ENCODE measurements around the gene EZR. TPM values are rescaled to one million over a fixed set of nuclear protein-coding genes. Genes with fewer than 3 reads are reported as not detected.

Gene EZR
- total and polyA plus RNA-seq, 9 of the 15 experiments (the other 6 are each of a cell fraction or from before 2014, with no cell fraction given), result 36.5 to 162 (median 104) TPM

GRCh38 chr6:158762787-158763433 lies 56.3 kb downstream of the EZR start (continued):
- no peak for TF ChIP-seq ZNF584 (CRISPR knock-in tag; IDR thresholded peaks at IDR 0.05; ENCODE audit: low read depth)
- peak; percentile 97 for TF ChIP-seq TEAD4 (IDR thresholded peaks at IDR 0.05; ENCODE audit: low read length)
- no peak for TF ChIP-seq TEAD4 (CRISPR knock-in tag; IDR thresholded peaks at IDR 0.05; ENCODE audit: borderline replicate concordance)
- no peak for TF ChIP-seq MAFG (tag; conservative IDR thresholded peaks at IDR 0.05)
- TF ChIP-seq, protein P1, sequence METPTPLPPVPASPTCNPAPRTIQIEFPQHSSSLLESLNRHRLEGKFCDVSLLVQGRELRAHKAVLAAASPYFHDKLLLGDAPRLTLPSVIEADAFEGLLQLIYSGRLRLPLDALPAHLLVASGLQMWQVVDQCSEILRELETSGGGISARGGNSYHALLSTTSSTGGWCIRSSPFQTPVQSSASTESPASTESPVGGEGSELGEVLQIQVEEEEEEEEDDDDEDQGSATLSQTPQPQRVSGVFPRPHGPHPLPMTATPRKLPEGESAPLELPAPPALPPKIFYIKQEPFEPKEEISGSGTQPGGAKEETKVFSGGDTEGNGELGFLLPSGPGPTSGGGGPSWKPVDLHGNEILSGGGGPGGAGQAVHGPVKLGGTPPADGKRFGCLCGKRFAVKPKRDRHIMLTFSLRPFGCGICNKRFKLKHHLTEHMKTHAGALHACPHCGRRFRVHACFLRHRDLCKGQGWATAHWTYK (CRISPR knock-in tag; IDR thresholded peaks at IDR 0.05), result peak; percentile 90
- TF ChIP-seq, protein P2, sequence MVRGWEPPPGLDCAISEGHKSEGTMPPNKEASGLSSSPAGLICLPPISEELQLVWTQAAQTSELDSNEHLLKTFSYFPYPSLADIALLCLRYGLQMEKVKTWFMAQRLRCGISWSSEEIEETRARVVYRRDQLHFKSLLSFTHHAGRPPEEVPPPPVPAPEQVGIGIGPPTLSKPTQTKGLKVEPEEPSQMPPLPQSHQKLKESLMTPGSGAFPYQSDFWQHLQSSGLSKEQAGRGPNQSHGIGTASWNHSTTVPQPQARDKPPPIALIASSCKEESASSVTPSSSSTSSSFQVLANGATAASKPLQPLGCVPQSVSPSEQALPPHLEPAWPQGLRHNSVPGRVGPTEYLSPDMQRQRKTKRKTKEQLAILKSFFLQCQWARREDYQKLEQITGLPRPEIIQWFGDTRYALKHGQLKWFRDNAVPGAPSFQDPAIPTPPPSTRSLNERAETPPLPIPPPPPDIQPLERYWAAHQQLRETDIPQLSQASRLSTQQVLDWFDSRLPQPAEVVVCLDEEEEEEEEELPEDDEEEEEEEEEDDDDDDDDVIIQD (CRISPR knock-in tag; IDR thresholded peaks at IDR 0.05), result no peak
- TF ChIP-seq NEUROD1 (IDR thresholded peaks at IDR 0.05; ENCODE audit: borderline replicate concordance, low read depth, low read length, partially characterized antibody), result peak; percentile 67
- TF ChIP-seq, protein P3, sequence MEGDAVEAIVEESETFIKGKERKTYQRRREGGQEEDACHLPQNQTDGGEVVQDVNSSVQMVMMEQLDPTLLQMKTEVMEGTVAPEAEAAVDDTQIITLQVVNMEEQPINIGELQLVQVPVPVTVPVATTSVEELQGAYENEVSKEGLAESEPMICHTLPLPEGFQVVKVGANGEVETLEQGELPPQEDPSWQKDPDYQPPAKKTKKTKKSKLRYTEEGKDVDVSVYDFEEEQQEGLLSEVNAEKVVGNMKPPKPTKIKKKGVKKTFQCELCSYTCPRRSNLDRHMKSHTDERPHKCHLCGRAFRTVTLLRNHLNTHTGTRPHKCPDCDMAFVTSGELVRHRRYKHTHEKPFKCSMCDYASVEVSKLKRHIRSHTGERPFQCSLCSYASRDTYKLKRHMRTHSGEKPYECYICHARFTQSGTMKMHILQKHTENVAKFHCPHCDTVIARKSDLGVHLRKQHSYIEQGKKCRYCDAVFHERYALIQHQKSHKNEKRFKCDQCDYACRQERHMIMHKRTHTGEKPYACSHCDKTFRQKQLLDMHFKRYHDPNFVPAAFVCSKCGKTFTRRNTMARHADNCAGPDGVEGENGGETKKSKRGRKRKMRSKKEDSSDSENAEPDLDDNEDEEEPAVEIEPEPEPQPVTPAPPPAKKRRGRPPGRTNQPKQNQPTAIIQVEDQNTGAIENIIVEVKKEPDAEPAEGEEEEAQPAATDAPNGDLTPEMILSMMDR (IDR thresholded peaks at IDR 0.05 in 2 of 3, conservative IDR thresholded peaks at IDR 0.05 in 1 of 3; ENCODE audit: insufficient read depth in 2 of 3, low read depth in 1 of 3, low read length in 3 of 3), result no peak
- no peak for TF ChIP-seq CBX2 (IDR thresholded peaks at IDR 0.05; ENCODE audit: insufficient read depth, low read length, poor library complexity, severe bottlenecking)
- no peak for TF ChIP-seq SMAD2 (IDR thresholded peaks at IDR 0.05; ENCODE audit: low read depth, low read length)
- TF ChIP-seq, protein P4, sequence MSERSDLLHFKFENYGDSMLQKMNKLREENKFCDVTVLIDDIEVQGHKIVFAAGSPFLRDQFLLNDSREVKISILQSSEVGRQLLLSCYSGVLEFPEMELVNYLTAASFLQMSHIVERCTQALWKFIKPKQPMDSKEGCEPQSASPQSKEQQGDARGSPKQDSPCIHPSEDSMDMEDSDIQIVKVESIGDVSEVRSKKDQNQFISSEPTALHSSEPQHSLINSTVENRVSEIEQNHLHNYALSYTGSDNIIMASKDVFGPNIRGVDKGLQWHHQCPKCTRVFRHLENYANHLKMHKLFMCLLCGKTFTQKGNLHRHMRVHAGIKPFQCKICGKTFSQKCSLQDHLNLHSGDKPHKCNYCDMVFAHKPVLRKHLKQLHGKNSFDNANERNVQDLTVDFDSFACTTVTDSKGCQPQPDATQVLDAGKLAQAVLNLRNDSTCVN (CRISPR knock-in tag; IDR thresholded peaks at IDR 0.05), result no peak
- TF ChIP-seq ZEB2 (IDR thresholded peaks at IDR 0.05), result peak; percentile 89
- TF ChIP-seq MBD2 (IDR thresholded peaks at IDR 0.05; ENCODE audit: borderline replicate concordance, low read depth), result peak; percentile 79
- TF ChIP-seq ETV5 (CRISPR knock-in tag; IDR thresholded peaks at IDR 0.05; ENCODE audit: low read depth), result no peak
- no peak for TF ChIP-seq BRF1 (IDR thresholded peaks at IDR 0.05; ENCODE audit: borderline replicate concordance, extremely low read depth, insufficient read length)
- peak; percentile 68; the same call in 1 of the 2 replicates for TF ChIP-seq JUN (IDR thresholded peaks at IDR 0.05; ENCODE audit: borderline replicate concordance, low read depth, low read length)
- TF ChIP-seq JUN (CRISPR knock-in tag; IDR thresholded peaks at IDR 0.05; ENCODE audit: borderline replicate concordance), result no peak
- TF ChIP-seq NRF1 (conservative IDR thresholded peaks at IDR 0.05 in 1 of 2, IDR thresholded peaks at IDR 0.05 in 1 of 2), result peak; percentile 20; a peak in 1 of 4 replicates
- TF ChIP-seq SP2 (IDR thresholded peaks at IDR 0.05; ENCODE audit: extremely low read depth, low read depth, low read length, poor library complexity, severe bottlenecking), result no peak
- peak; percentile 85 for TF ChIP-seq NFIC (IDR thresholded peaks at IDR 0.05)
- TF ChIP-seq NR2C1 (IDR thresholded peaks at IDR 0.05), result peak; percentile 45; the same call in 1 of the 2 replicates
- TF ChIP-seq NR2C1 (tag; IDR thresholded peaks at IDR 0.05), result peak; percentile 56; the same call in 1 of the 2 replicates
- no peak for TF ChIP-seq SREBF1 (IDR thresholded peaks at IDR 0.05; ENCODE audit: borderline replicate concordance, low read depth, low read length)
